Measurements from ENCODE around the gene PLXNA4.

The PLXNA4 gene

GRCh38 chr7:132247995-132248618, 328.2 kb downstream of the PLXNA4 start:
- Histone ChIP-seq H3K9me2 (ENCODE audit: low read depth, low read length) (no peaks in the 10 kb centered on the region), H3K4me3 (ENCODE audit: low read depth, low read length, poor library complexity, severe bottlenecking) (no peak overlapping the region), H4K20me1 (ENCODE audit: insufficient read depth, low read length) (no peaks in the 10 kb centered on the region), H3K27ac (ENCODE audit: low read depth, low read length, poor library complexity, severe bottlenecking) (no peak overlapping the region), H3F3A (ENCODE audit: insufficient read depth, low read length) (no peaks in the 10 kb centered on the region), H2AFZ (ENCODE audit: low read length) (no peak overlapping the region), H3K27me3 (ENCODE audit: insufficient read depth, low read length) (no peaks in the 10 kb centered on the region; the same call in 1 of the 2 replicates), H3K9me3 (ENCODE audit: low read length) (no peaks in the 10 kb centered on the region), H3K9ac (ENCODE audit: low read length) (no peak overlapping the region), H3K4me1 (ENCODE audit: insufficient read depth, low read length, severe bottlenecking) (no peaks in the 10 kb centered on the region), H3K79me2 (ENCODE audit: insufficient read depth, low read length) (no peaks in the 10 kb centered on the region), H3K4me2 (ENCODE audit: low read length) (no peak overlapping the region), H3K36me3 (ENCODE audit: insufficient read depth, low read length) (no peaks in the 10 kb centered on the region)
- TF ChIP-seq CTCF (IDR thresholded peaks at IDR 0.05; ENCODE audit: low read length) (no peak), EZH2 (IDR thresholded peaks at IDR 0.05; ENCODE audit: borderline replicate concordance, low read length) (no peak)

GRCh38 chr7:132246591-132246990, 329.7 kb downstream of the PLXNA4 start:
- Histone ChIP-seq H3K36me3 (ENCODE audit: insufficient read depth, low read length) (no peaks in the 10 kb centered on the region), H2AFZ (ENCODE audit: low read length) (no peak overlapping the region), H3K9me2 (ENCODE audit: low read depth, low read length) (no peaks in the 10 kb centered on the region), H3F3A (ENCODE audit: insufficient read depth, low read length) (no peaks in the 10 kb centered on the region), H3K9me3 (ENCODE audit: low read length) (no peaks in the 10 kb centered on the region), H3K27ac (ENCODE audit: low read depth, low read length, poor library complexity, severe bottlenecking) (no peak overlapping the region), H3K4me1 (ENCODE audit: insufficient read depth, low read length, severe bottlenecking) (no peaks in the 10 kb centered on the region), H3K79me2 (ENCODE audit: insufficient read depth, low read length) (no peaks in the 10 kb centered on the region), H3K9ac (ENCODE audit: low read length) (no peak overlapping the region), H3K27me3 (ENCODE audit: insufficient read depth, low read length) (no peaks in the 10 kb centered on the region; the same call in 1 of the 2 replicates), H4K20me1 (ENCODE audit: insufficient read depth, low read length) (no peaks in the 10 kb centered on the region), H3K4me2 (ENCODE audit: low read length) (no peak overlapping the region), H3K4me3 (ENCODE audit: low read depth, low read length, poor library complexity, severe bottlenecking) (no peak overlapping the region)
- TF ChIP-seq CTCF (IDR thresholded peaks at IDR 0.05; ENCODE audit: low read length) (no peak), EZH2 (IDR thresholded peaks at IDR 0.05; ENCODE audit: borderline replicate concordance, low read length) (no peak)

GRCh38 chr7:132245539-132245938, 330.7 kb downstream of the PLXNA4 start:
- H3K79me2 ChIP-seq (ENCODE audit: insufficient read depth, low read length) = no peaks in the 10 kb centered on the region
- no peaks in the 10 kb centered on the region for H3K36me3 ChIP-seq (ENCODE audit: insufficient read depth, low read length)
- H3K9me3 ChIP-seq (ENCODE audit: low read length) = no peaks in the 10 kb centered on the region
- no peaks in the 10 kb centered on the region; the same call in 1 of the 2 replicates for H3K27me3 ChIP-seq (ENCODE audit: insufficient read depth, low read length)
- no peak overlapping the region for H3K4me2 ChIP-seq (ENCODE audit: low read length)
- no peak overlapping the region for H3K9ac ChIP-seq (ENCODE audit: low read length)
- no peak for TF ChIP-seq CTCF (IDR thresholded peaks at IDR 0.05; ENCODE audit: low read length)
- no peak for TF ChIP-seq EZH2 (IDR thresholded peaks at IDR 0.05; ENCODE audit: borderline replicate concordance, low read length)
- no peaks in the 10 kb centered on the region for H3F3A ChIP-seq (ENCODE audit: insufficient read depth, low read length)
- no peak overlapping the region for H3K27ac ChIP-seq (ENCODE audit: low read depth, low read length, poor library complexity, severe bottlenecking)
- no peak overlapping the region for H2AFZ ChIP-seq (ENCODE audit: low read length)
- H3K4me1 ChIP-seq (ENCODE audit: insufficient read depth, low read length, severe bottlenecking) = no peaks in the 10 kb centered on the region
- no peaks in the 10 kb centered on the region for H3K9me2 ChIP-seq (ENCODE audit: low read depth, low read length)
- no peak overlapping the region for H3K4me3 ChIP-seq (ENCODE audit: low read depth, low read length, poor library complexity, severe bottlenecking)
- no peaks in the 10 kb centered on the region for H4K20me1 ChIP-seq (ENCODE audit: insufficient read depth, low read length)
